ENCODE data around the gene GADL1.

GRCh38 chr3:30750967-30751366, 143.5 kb downstream of the GADL1 start:
- TF ChIP-seq ZNF384 (IDR thresholded peaks at IDR 0.05) (no peak), FOXA1 (IDR thresholded peaks at IDR 0.05) (no peak)
